ENCODE measurements around the gene SORCS2.

GRCh38 chr4:7395645-7396044, 203.3 kb downstream of the SORCS2 start:
- no peak for TF ChIP-seq CTCF (IDR thresholded peaks at IDR 0.05)
- TF ChIP-seq POLR2A (IDR thresholded peaks at IDR 0.05): no peak

Measured in esophagus squamous epithelium (tissue), 4 donors.